Right lobe of liver (tissue), 4 donors: ENCODE data around the gene HSD3B1.

Experiments used
- CTCF ChIP-seq, 4 donors: fragments of 200-600 bp in 3 of 4; fragments of 450-650 bp in 1 of 4; IDR thresholded peaks; one replicate each; pipeline versions ENCODE4 v1.5.1 to v1.8.0; 2016 to 2022; ENCODE audit warnings: antibody characterized with exemption in 4 of 4, mild to moderate bottlenecking in 2 of 4
- POLR2A ChIP-seq: fragments of 450-650 bp; IDR thresholded peaks from one replicate; pipeline ENCODE4 v1.6.1; 2017; ENCODE audit warnings: antibody characterized with exemption, mild to moderate bottlenecking
- donor health status: DM: no; HTN: no; CAD: no.
- donor health status: DM: no; HTN: no; CAD: no.
- donor health status: DM: no; HTN: yes; CAD: no.

- TF ChIP-seq CTCF (IDR thresholded peaks at IDR 0.05) (no peak), POLR2A (no peak)
Measured at GRCh38 chr1:119547805-119548204, 40.8 kb downstream of the HSD3B1 start.
